GM21390 (cell line): ENCODE data around the gene CDK13.
"Not testable (repeated sequence)": the region's sequence is repeated elsewhere in the genome, so short reads cannot be mapped to it uniquely, and the experiment has no call there.

Source experiments
- ATAC-seq: cut with Tn5 transposase; IDR thresholded peaks from one replicate; pipeline ENCODE4 v1.9.1; 2021; ENCODE audit not compliant: unreplicated experiment

Gene CDK13

DNA sequence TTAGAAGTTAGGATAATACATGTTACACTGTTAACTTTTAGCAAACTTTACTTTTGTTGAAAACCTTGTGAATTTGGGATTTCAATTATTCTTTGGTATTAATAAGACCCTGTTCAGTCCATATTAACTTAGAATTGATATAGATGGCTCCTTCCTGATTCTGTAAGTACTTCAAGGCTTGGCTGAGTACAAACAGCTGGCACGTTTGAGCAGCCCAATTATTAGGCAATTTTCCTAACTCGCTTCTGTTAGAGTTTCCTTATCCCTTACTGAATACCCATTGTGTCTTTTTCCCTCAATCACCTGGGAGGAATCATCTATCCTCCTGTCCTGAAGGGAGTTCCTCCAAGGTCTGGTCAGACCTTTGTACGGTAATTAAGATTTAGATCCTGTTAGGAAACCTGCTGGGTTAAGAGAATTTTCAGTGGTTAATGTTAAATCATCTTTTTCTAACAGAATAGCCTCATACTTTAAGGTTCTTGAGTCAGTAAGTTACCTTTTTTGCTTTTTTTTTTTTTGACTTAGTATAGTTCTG is 195.6 kb downstream of the CDK13 start:
- not testable (repeated sequence) for ATAC-seq

GRCh38 chr7:40147371-40148246 is 197.6 kb downstream of the CDK13 start:
- ATAC-seq, result no peak

GRCh38 chr7:40148247-40148580 is 198.2 kb downstream of the CDK13 start:
- not testable (repeated sequence) for ATAC-seq

DNA sequence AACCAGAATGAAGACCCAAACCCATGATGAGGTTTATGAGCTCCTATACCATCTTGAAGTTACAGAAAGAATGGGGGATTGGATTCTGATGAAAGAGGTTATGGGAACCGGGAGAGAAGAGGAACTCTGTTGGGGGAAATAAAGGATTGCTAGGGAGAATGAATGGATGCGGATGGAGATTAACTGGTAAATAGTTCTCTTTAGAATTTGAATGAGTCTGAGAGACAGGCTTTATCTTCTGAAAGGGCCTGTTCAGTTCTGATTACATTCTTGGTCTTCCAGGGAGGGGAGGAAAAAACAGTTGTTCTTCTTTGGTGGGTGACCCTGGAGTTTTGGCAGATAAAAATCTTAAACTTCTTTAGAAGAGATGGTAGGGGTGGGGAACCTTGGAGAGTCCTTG is 198.6 kb downstream of the CDK13 start:
- no peak for ATAC-seq
